HT-29 (cell line): ENCODE data around the gene SOX2. TPM values are rescaled to one million over a fixed set of nuclear protein-coding genes. Genes with fewer than 3 reads are reported as not detected.
"Not testable (repeated sequence)": the region's sequence is repeated elsewhere in the genome, so short reads cannot be mapped to it uniquely, and the experiment has no call there.

Experiments
- DNase-seq: peaks from one replicate; pipeline ENCODE4 v3.0.0-alpha.2; 2015; ENCODE audit warnings: low spot score
- small RNA-seq: library from RNA; depleted of rRNA; stranded (forward); fragments of <200 nt; gene quantifications from one replicate; pipeline ENCODE3, GENCODE V24; 2014
- total RNA-seq: library from RNA; depleted of rRNA; stranded (reverse); fragments of >200 nt; shearing (Covaris generic); gene quantifications from 2 replicates; pipeline ENCODE4 v1.2.3, GENCODE V29; 2014

The SOX2 gene
- total RNA-seq, 1 experiment from 2014 or later = not detected

DNA sequence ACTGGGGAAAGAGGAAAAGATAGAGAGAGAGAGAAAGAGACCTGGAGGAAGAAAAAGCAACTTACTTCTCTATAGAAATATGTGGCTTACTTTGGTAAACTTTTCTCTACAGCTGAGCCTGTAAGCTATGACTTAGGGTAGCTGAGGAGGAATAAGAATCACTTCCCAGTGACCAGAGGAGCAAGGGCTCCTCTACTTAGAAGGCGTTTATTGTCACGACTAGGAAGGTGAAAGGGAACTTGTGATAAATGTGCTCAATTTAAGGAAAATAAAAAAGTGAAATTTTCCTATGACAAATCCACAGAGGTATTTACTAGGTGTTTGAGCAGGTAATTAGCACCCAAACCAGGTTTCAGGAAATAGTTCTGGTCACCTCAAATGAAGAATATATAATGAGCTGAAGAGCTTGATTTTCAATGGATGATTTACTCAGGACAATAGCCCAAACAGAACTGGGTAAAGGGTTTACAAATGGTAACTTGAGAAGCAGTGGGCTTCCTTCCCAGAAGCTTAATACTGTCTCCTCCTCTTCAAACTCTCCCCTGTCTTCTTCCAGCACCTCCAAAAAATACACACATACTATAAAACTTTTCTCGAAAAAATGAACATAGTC lies 46.1 kb downstream of the SOX2 start:
- no peak for DNase-seq

DNA sequence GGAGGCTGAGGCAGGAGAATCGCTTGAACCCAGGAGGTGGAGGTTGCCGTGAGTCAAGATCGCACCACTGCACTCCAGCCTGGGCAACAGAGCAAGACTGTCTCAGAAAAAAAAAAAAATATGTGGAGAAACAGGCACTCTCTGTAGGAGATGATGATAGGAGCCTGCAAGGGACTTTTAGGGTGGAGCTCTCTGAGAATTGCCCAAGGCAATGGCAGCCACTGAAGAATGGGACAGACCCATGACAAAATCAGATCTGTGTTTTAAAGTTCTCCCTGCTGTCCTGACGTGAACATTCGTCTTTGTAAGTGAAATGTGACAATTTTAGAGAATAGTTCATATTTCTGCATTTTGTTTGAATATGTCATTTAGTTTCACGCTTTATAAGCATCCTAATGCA lies 50.2 kb downstream of the SOX2 start:
- DNase-seq = no peak

DNA sequence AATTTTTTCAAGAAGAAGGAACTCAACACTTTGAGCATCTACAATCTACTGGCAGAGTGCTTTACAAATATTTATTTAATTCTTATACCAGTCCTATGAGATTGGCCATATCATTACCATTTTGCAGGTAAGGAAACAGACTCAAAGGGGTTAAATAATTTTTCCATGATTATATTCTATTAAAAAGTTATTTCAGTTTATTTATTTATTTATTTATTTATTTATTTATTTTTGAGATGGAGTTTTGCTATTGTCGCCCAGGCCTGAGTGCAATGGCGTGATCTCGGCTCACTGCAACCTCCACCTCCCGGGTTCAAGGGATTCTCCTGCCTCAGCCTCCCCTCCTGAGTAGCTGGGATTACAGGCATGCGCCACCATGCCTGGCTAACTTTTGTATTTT lies 52.3 kb downstream of the SOX2 start:
- not testable (repeated sequence) for DNase-seq

Small RNA genes lying within 50 kb of the gene (small RNA-seq; reads per million reads assigned to genes)
- not detected for gene RF01954
